Activated B cell treated with CpG ODN at 0.5 μM for 24 hours (primary cell): Measurements from ENCODE around the gene F8. TPM values are rescaled to one million over a fixed set of nuclear protein-coding genes. Genes with fewer than 3 reads are reported as not detected.

Source experiments
- ATAC-seq: fragments of 200-7000 bp; cut with Tn5 transposase; one replicate; pipeline ENCODE4 v1.10.0; 2021; ENCODE audit warnings: low read depth, mild to moderate bottlenecking, moderate library complexity
- CTCF ChIA-PET: fragments of 350-600 bp; sonication (Branson Sonifier 250); formaldehyde crosslinking; loops from one replicate; lab custom pipeline; 2021; ENCODE audit warnings: antibody characterized with exemption; lab: Charles Lee
- POLR2A ChIA-PET: fragments of 350-600 bp; sonication (Branson Sonifier 250); formaldehyde crosslinking; loops from one replicate; lab custom pipeline; 2021; ENCODE audit warnings: antibody characterized with exemption; lab: Charles Lee
- DNase-seq: peaks from one replicate; pipeline ENCODE4 v3.0.0; 2022
- H3K27ac Mint-ChIP-seq: one replicate; pipeline ENCODE4 v1.8.0; 2020; ENCODE audit warnings: mixed read lengths
- H3K27me3 Mint-ChIP-seq: one replicate; pipeline ENCODE4 v1.8.0; 2021; ENCODE audit warnings: mixed read lengths
- H3K36me3 Mint-ChIP-seq: one replicate; pipeline ENCODE4 v1.8.0; 2021; ENCODE audit warnings: low read depth, mixed read lengths
- H3K4me1 Mint-ChIP-seq: one replicate; pipeline ENCODE4 v1.8.0; 2021; ENCODE audit warnings: mixed read lengths
- H3K4me3 Mint-ChIP-seq: one replicate; pipeline ENCODE4 v1.8.0; 2020; ENCODE audit warnings: mild to moderate bottlenecking, mixed read lengths
- H3K9me3 Mint-ChIP-seq: one replicate; pipeline ENCODE4 v1.8.0; 2020; ENCODE audit warnings: mixed read lengths
- intact Hi-C: fragments of 100-400 bp; cut with micrococcal nuclease; formaldehyde crosslinking; loops from one replicate; pipeline ENCODE4 v1.15.1; 2024
- total RNA-seq: library from RNA; stranded (reverse); gene quantifications from 2 replicates; pipeline ENCODE4 v1.2.3, GENCODE V29; 2022
- TF ChIP-seq, protein P1 (sequence below): fragments of 200-600 bp; IDR thresholded peaks from one replicate; pipeline ENCODE4 v1.8.0; 2022; ENCODE audit warnings: antibody characterized with exemption, mild to moderate bottlenecking

The F8 gene
- total RNA-seq, 1 donor from 2014 or later, result 2.0 TPM

- intact Hi-C loops, result no loop called here
- DNase-seq, result no peak
- peaks cover 18% of the 10 kb centered on the region for H3K4me1 Mint-ChIP-seq
- no peak overlapping the region for H3K4me3 Mint-ChIP-seq
- ChIA-PET POLR2A (no interaction called here), CTCF (no interaction called here)
- no peaks in the 10 kb centered on the region for H3K27me3 Mint-ChIP-seq
- TF ChIP-seq, protein P1, sequence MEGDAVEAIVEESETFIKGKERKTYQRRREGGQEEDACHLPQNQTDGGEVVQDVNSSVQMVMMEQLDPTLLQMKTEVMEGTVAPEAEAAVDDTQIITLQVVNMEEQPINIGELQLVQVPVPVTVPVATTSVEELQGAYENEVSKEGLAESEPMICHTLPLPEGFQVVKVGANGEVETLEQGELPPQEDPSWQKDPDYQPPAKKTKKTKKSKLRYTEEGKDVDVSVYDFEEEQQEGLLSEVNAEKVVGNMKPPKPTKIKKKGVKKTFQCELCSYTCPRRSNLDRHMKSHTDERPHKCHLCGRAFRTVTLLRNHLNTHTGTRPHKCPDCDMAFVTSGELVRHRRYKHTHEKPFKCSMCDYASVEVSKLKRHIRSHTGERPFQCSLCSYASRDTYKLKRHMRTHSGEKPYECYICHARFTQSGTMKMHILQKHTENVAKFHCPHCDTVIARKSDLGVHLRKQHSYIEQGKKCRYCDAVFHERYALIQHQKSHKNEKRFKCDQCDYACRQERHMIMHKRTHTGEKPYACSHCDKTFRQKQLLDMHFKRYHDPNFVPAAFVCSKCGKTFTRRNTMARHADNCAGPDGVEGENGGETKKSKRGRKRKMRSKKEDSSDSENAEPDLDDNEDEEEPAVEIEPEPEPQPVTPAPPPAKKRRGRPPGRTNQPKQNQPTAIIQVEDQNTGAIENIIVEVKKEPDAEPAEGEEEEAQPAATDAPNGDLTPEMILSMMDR, result no peak
- no peak overlapping the region for H3K27ac Mint-ChIP-seq
- H3K36me3 Mint-ChIP-seq, result no peaks in the 10 kb centered on the region
- ATAC-seq, result no peak
- H3K9me3 Mint-ChIP-seq, result no peaks in the 10 kb centered on the region
These were observed 219.6 kb downstream of the F8 start for GRCh38 chrX:154802947-154803346.

GRCh38 chrX:154800478-154801210, 221.9 kb downstream of the F8 start:
- intact Hi-C loops, result no loop called here
- H3K4me3 Mint-ChIP-seq, result no peak overlapping the region

GRCh38 chrX:154799556-154800348, 222.8 kb downstream of the F8 start:
- H3K27ac Mint-ChIP-seq, result no peak overlapping the region
- peaks cover 34% of the 10 kb centered on the region for H3K4me1 Mint-ChIP-seq
- H3K27me3 Mint-ChIP-seq, result no peaks in the 10 kb centered on the region
- TF ChIP-seq, protein P1, result no peak
- H3K9me3 Mint-ChIP-seq, result no peaks in the 10 kb centered on the region
- no peak overlapping the region for H3K4me3 Mint-ChIP-seq
- POLR2A ChIA-PET, result no interaction called here
- intact Hi-C loops, result no loop called here
- no peak for ATAC-seq
- no peak for DNase-seq
- CTCF ChIA-PET, result no interaction called here
- no peaks in the 10 kb centered on the region for H3K36me3 Mint-ChIP-seq

More at GRCh38 chrX:154800478-154801210, 221.9 kb downstream of the F8 start:
- no peak for DNase-seq
- Mint-ChIP-seq H3K4me1 (peaks cover 30% of the 10 kb centered on the region), H3K27ac (no peak overlapping the region), H3K27me3 (no peaks in the 10 kb centered on the region), H3K9me3 (no peaks in the 10 kb centered on the region), H3K36me3 (no peaks in the 10 kb centered on the region)
- ATAC-seq, result no peak
- POLR2A ChIA-PET, result no interaction called here
- CTCF ChIA-PET, result no interaction called here
- TF ChIP-seq, protein P1, result no peak

- Mint-ChIP-seq H3K27ac (no peak overlapping the region), H3K36me3 (no peaks in the 10 kb centered on the region), H3K9me3 (no peaks in the 10 kb centered on the region), H3K4me1 (peaks cover 28% of the 10 kb centered on the region), H3K4me3 (no peak overlapping the region), H3K27me3 (no peaks in the 10 kb centered on the region)
- intact Hi-C loops, result no loop called here
- ChIA-PET CTCF (no interaction called here), POLR2A (no interaction called here)
- TF ChIP-seq, protein P1, result no peak
- ATAC-seq (no peak), DNase-seq (no peak)
These were observed 225.5 kb downstream of the F8 start for GRCh38 chrX:154797006-154797405.

- no peaks in the 10 kb centered on the region for H3K36me3 Mint-ChIP-seq
- no peak for DNase-seq
- ChIA-PET CTCF (no interaction called here), POLR2A (no interaction called here)
- no peak for ATAC-seq
- no peaks in the 10 kb centered on the region for H3K9me3 Mint-ChIP-seq
- intact Hi-C loops, result no loop called here
- no peaks in the 10 kb centered on the region for H3K27me3 Mint-ChIP-seq
- no peak overlapping the region for H3K4me3 Mint-ChIP-seq
- H3K4me1 Mint-ChIP-seq, result peaks cover 22% of the 10 kb centered on the region
- TF ChIP-seq, protein P1, result no peak
- H3K27ac Mint-ChIP-seq, result no peak overlapping the region
These were observed 227.5 kb downstream of the F8 start for GRCh38 chrX:154795016-154795415.
